Measurements from ENCODE around the gene DIAPH3.

DIAPH3 gene

GRCh38 chr13:59963383-59963782 lies 200.3 kb downstream of the DIAPH3 start:
- DNase-seq (ENCODE audit: low read depth in 2 of 2): no peak

- no peak for DNase-seq (ENCODE audit: low read depth in 2 of 2)
These were observed 201.4 kb downstream of the DIAPH3 start for GRCh38 chr13:59962343-59962742.

GRCh38 chr13:59960683-59961082 lies 203.0 kb downstream of the DIAPH3 start:
- DNase-seq (ENCODE audit: low read depth in 2 of 2): no peak

- DNase-seq (ENCODE audit: low read depth in 2 of 2): no peak
These were observed 206.3 kb downstream of the DIAPH3 start for GRCh38 chr13:59957438-59957837.

DNA sequence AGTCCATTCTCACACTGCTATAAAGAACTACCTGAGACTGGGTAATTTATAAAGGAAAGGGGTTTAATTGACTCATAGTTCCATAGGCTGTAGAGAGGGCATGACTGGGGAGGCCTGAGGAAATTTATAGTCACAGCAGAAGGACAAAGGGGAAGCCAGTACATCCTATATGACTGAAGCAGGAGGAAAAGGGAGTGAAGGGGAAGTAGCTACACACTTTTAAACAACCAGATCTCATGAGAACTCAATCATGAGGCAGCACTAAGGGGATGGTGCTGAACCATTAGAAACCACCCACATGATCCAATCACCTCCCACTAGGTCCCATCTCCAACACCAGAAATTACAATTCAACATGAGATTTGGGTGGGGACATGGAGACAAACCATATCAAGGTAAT lies 209.1 kb downstream of the DIAPH3 start:
- DNase-seq (ENCODE audit: low read depth in 2 of 2): no peak

GRCh38 chr13:59951011-59951410 lies 212.7 kb downstream of the DIAPH3 start:
- DNase-seq (ENCODE audit: low read depth in 2 of 2): no peak

- DNase-seq (ENCODE audit: low read depth in 2 of 2): no peak
These were observed 213.5 kb downstream of the DIAPH3 start for GRCh38 chr13:59950266-59950665.

- DNase-seq (ENCODE audit: low read depth in 2 of 2): no peak
These were observed 215.0 kb downstream of the DIAPH3 start for GRCh38 chr13:59948686-59949085.

DNA sequence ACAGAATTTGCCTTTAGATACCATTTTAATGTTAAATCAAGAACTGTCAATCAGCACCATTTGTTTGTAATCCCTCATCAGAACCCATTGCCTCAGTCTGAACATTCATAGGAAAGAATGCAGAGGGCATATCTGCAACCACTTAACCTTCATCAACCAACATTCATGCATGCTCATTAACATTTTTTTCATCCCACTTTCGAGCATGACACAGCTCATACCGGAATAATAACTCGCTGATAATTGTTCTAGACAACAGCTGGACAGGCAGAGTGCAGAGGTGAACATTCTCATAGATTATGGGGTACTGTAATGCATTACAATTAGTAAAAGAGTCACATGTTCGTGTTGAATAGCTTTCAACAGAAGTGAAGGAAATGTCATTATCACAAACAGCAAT lies 216.8 kb downstream of the DIAPH3 start:
- no peak for DNase-seq (ENCODE audit: low read depth in 2 of 2)

DNA sequence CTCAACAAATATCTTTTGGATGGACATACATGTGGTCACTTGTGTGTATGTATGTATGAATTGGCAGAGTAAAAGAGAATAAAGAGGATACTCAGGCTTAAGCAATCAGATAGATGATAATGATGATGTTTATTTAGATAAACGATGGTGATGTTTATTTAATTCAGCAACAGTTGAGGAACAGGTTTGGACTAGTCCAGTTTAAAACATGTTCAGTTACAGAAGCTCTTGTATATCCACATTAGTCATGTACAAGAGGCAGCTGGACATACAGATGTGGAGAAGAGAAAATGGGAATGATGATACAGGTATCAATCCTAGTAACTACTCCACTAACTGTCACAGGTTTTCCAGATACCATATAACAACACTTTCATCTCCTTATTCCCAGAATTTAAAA lies 232.1 kb downstream of the DIAPH3 start:
- no peak for DNase-seq (ENCODE audit: low read depth in 2 of 2)

- DNase-seq (ENCODE audit: low read depth in 2 of 2): no peak
These were observed 239.5 kb downstream of the DIAPH3 start for GRCh38 chr13:59924256-59924655.

GRCh38 chr13:59915252-59915651 lies 248.5 kb downstream of the DIAPH3 start:
- DNase-seq (ENCODE audit: low read depth in 2 of 2): no peak

DNA sequence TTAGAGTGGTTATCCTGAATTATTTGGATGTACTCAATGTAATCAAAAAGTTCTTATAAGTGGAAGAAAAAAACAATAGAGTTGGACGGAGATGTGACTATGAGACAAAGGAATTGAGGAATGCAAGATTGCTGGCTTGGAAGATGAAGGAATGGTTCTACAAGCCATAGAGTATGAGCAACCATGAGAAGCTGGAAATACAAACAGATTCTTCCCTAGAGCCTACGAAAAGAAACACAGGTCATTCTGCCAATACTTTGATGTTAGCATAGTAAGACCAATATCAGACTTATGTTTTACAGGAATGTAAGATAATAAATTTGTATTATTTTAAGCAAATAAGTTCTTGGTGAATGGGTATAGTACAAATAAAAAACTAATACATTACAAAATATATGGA lies 249.2 kb downstream of the DIAPH3 start:
- no peak for DNase-seq (ENCODE audit: low read depth in 2 of 2)

GRCh38 chr13:59906413-59907049 lies 257.2 kb downstream of the DIAPH3 start:
- DNase-seq (ENCODE audit: low read depth in 2 of 2): no peak

GRCh38 chr13:59901191-59901590 lies 262.5 kb downstream of the DIAPH3 start:
- DNase-seq (ENCODE audit: low read depth in 2 of 2): no peak

- DNase-seq (ENCODE audit: low read depth in 2 of 2): no peak
These were observed 265.7 kb downstream of the DIAPH3 start for GRCh38 chr13:59898066-59898465.

DNA sequence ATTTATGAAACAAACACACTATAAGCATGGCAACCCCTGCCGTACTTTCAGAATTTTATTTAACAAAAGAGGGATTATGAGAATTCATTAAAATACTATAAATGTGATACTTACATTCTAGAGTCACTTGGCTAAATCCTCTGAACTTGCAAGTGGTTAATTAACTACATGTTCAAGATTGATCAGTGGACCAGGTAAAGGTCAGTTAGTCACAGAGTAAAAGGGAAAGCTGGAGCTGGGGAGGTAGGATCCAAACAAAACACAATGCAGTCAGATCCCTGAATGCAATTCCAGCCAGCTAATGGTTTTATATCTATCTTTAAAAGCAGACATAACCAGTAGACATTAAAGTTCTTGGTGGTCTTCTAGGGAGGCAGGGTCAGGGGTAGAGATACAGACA lies 270.5 kb downstream of the DIAPH3 start:
- no peak for DNase-seq (ENCODE audit: low read depth in 2 of 2)

GRCh38 chr13:59891053-59891452 lies 272.7 kb downstream of the DIAPH3 start:
- DNase-seq (ENCODE audit: low read depth in 2 of 2): no peak

DNA sequence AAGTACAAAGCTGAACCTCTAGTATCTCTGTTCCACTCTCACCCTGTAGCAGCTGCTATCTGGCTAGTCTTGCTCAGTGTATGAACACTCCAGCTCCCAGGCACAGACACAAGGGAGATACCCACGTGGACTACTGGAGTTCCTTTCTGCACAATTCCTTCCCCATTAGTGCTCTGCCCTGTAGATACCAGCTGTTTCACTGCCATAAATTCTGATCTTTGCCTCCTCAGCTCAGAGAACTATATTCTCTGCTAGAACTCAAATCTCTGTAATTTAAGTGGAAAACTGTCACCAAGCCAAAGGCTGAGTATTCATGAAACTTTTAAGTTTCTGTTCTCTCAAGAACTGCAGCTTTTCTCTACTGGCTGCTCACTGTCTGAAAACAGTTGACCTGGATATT lies 273.7 kb downstream of the DIAPH3 start:
- no peak for DNase-seq (ENCODE audit: low read depth in 2 of 2)

GRCh38 chr13:59888408-59888807 lies 275.3 kb downstream of the DIAPH3 start:
- DNase-seq (ENCODE audit: low read depth in 2 of 2): no peak

DNA sequence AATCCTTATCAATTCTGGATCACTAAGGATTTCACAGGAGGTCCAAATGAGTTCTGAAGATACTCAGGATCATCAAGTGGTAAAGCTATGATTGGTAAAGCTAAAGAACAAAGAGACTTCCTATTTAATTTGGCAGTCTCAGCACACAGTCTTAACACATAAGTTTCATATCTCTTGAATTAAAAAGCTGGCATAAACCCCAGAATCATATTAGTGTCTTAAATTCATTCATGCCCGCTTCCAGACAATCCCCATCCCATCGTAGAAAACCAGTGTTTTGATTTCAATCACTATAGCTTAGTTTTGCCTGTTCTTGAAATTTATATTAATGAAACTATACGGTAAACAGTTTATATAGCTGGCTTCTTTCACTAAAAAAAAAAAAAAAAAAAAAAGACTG lies 278.7 kb downstream of the DIAPH3 start:
- no peak for DNase-seq (ENCODE audit: low read depth in 2 of 2)

- DNase-seq (ENCODE audit: low read depth in 2 of 2): no peak
These were observed 279.8 kb downstream of the DIAPH3 start for GRCh38 chr13:59883885-59884284.

GRCh38 chr13:59880468-59880867 lies 283.3 kb downstream of the DIAPH3 start:
- no peak for DNase-seq (ENCODE audit: low read depth in 2 of 2)

DNA sequence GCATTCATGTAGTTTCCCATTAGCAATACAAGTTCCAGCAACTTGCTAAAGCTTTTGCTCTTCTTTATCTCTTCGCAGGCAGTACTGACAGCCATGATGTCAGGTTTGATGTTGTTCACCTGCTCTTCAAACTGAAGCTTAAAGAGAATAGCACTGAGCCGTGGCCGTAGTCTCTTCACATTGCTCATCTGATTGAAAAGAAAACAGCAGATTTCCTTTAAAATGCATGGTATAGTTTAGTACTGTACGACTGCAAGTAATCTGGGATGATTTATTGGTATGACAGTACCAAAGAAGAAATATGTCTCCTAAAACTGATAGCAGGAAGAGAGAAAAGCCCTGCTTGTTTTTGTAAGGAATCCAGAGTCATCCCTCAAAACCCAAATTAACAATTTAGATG lies 284.4 kb downstream of the DIAPH3 start:
- DNase-seq (ENCODE audit: low read depth in 2 of 2): no peak

Measured in stimulated activated CD4-positive, alpha-beta T cell treated with anti-CD3 and anti-CD28 coated beads, Interleukin-1b, Interleukin-23, amount 100 ng/mL, for 1 hour (primary cell).